GM23338 (cell line): ENCODE measurements around the gene XYLT1. TPM values are rescaled to one million over a fixed set of nuclear protein-coding genes. Genes with fewer than 3 reads are reported as not detected.
A peak's percentile ranks its signal among the peaks of the same experiment; 100 is the strongest.

ENCODE experiments used
- ATAC-seq: fragments of 200-7000 bp; cut with Tn5 transposase; 3 replicates; pipeline ENCODE4 v1.9.1; 2020
- DNase-seq: peaks from one replicate; pipeline ENCODE4 v3.0.0-alpha.2; 2015; ENCODE audit warnings: low spot score
- H2AFZ ChIP-seq: fragments of 200-600 bp; sonication (generic); 2 replicates; pipeline ENCODE4 v1.8.0; 2016; ENCODE audit warnings: antibody characterized with exemption, mild to moderate bottlenecking, moderate library complexity
- H3F3A ChIP-seq: fragments of 200-600 bp; sonication (generic); replicated peaks from 2 replicates; pipeline ENCODE4 v1.8.0; 2017; ENCODE audit warnings: antibody characterized with exemption, mixed run types, low read depth
- H3K27ac ChIP-seq: fragments of 200-600 bp; sonication (generic); 2 replicates; pipeline ENCODE4 v1.6.1; 2016; ENCODE audit warnings: low read depth
- H3K27me3 ChIP-seq: fragments of 200-600 bp; sonication (generic); 2 replicates; pipeline ENCODE4 v1.8.0; 2016; ENCODE audit warnings: mild to moderate bottlenecking, mixed run types, moderate library complexity; ENCODE audit not compliant: insufficient read depth
- H3K36me3 ChIP-seq: fragments of 200-600 bp; sonication (generic); 2 replicates; pipeline ENCODE4 v1.8.0; 2016; ENCODE audit warnings: mild to moderate bottlenecking; ENCODE audit not compliant: insufficient read depth
- H3K4me1 ChIP-seq: fragments of 200-600 bp; sonication (generic); 2 replicates; pipeline ENCODE4 v1.8.0; 2016; ENCODE audit warnings: mild to moderate bottlenecking, moderate library complexity; ENCODE audit not compliant: insufficient read depth
- H3K4me2 ChIP-seq: fragments of 200-600 bp; sonication (generic); 2 replicates; pipeline ENCODE4 v1.7.1; 2017; ENCODE audit warnings: mixed run types
- H3K4me3 ChIP-seq: fragments of 200-600 bp; sonication (generic); 2 replicates; pipeline ENCODE4 v1.6.1; 2016; ENCODE audit warnings: mixed run types
- H3K79me2 ChIP-seq: fragments of 200-600 bp; sonication (generic); replicated peaks from 2 replicates; pipeline ENCODE4 v1.8.0; 2017; ENCODE audit warnings: mild to moderate bottlenecking; ENCODE audit not compliant: insufficient read depth
- H3K9me2 ChIP-seq: fragments of 200-600 bp; sonication (generic); 2 replicates; pipeline ENCODE4 v1.8.0; 2017; ENCODE audit not compliant: insufficient read depth
- H4K20me1 ChIP-seq: fragments of 200-600 bp; sonication (generic); replicated peaks from 2 replicates; pipeline ENCODE4 v1.8.0; 2017; ENCODE audit warnings: mild to moderate bottlenecking; ENCODE audit not compliant: insufficient read depth
- H3K27ac Mint-ChIP-seq: 2 replicates; pipeline ENCODE4 v1.8.0; 2020; ENCODE audit warnings: inconsistent platforms, mild to moderate bottlenecking, moderate library complexity, mixed read lengths
- H3K27me3 Mint-ChIP-seq: 3 replicates; pipeline ENCODE4 v1.8.0; 2022; ENCODE audit warnings: low read depth, mild to moderate bottlenecking, moderate library complexity, mixed read lengths, inconsistent platforms; ENCODE audit not compliant: insufficient read depth, poor library complexity
- H3K36me3 Mint-ChIP-seq: 3 replicates; pipeline ENCODE4 v1.8.0; 2021; ENCODE audit warnings: low read depth, mild to moderate bottlenecking, inconsistent platforms, moderate library complexity, mixed read lengths
- H3K4me1 Mint-ChIP-seq: 3 replicates; pipeline ENCODE4 v1.8.0; 2020; ENCODE audit warnings: mild to moderate bottlenecking, inconsistent platforms, mixed read lengths
- H3K4me3 Mint-ChIP-seq: 3 replicates; pipeline ENCODE4 v1.8.0; 2021; ENCODE audit warnings: moderate library complexity, mild to moderate bottlenecking, inconsistent platforms, mixed read lengths
- H3K9me3 Mint-ChIP-seq: 3 replicates; pipeline ENCODE4 v1.8.0; 2020; ENCODE audit warnings: moderate library complexity, mild to moderate bottlenecking, inconsistent platforms, mixed read lengths
- CREB1 ChIP-seq: fragments of 250-450 bp; sonication (Bioruptor Pico); IDR thresholded peaks from 2 replicates; pipeline ENCODE4 v1.5.0; 2020; ENCODE audit warnings: low read depth, mild to moderate bottlenecking, moderate library complexity
- EZH2 ChIP-seq: fragments of 200-600 bp; sonication (generic); IDR thresholded peaks from one replicate; pipeline ENCODE4 v1.8.0; 2017; ENCODE audit warnings: antibody characterized with exemption, mild to moderate bottlenecking, low read depth; ENCODE audit not compliant: unreplicated experiment
- EZH2phosphoT487 ChIP-seq: fragments of 200-600 bp; sonication (generic); IDR thresholded peaks from one replicate; pipeline ENCODE4 v1.8.1; 2018; ENCODE audit warnings: antibody characterized with exemption; ENCODE audit not compliant: unreplicated experiment
- JUNB ChIP-seq: IDR thresholded peaks from one replicate; pipeline ENCODE4 v1.6.1; 2016; ENCODE audit warnings: antibody characterized with exemption; ENCODE audit not compliant: unreplicated experiment
- NANOG ChIP-seq: IDR thresholded peaks from 2 replicates; pipeline ENCODE4 v1.6.1; 2016; ENCODE audit warnings: antibody characterized with exemption, borderline replicate concordance
- POLR2AphosphoS5 ChIP-seq: IDR thresholded peaks from 2 replicates; pipeline ENCODE4 v1.6.1; 2016; ENCODE audit warnings: antibody characterized with exemption, low read depth
- STAT1 ChIP-seq: IDR thresholded peaks from one replicate; pipeline ENCODE4 v1.6.1; 2016; ENCODE audit warnings: antibody characterized with exemption; ENCODE audit not compliant: unreplicated experiment
- ZNF114 ChIP-seq: fragments of 250-450 bp; sonication (Bioruptor Pico); IDR thresholded peaks from 2 replicates; pipeline ENCODE4 v1.5.0; 2020; ENCODE audit warnings: mild to moderate bottlenecking, moderate library complexity
- ZNF331 ChIP-seq: fragments of 250-450 bp; sonication (Bioruptor Pico); IDR thresholded peaks from 2 replicates; pipeline ENCODE4 v1.5.0; 2020; ENCODE audit warnings: low read depth, mild to moderate bottlenecking, moderate library complexity
- polyA plus RNA-seq: library from polyadenylated mRNA; unstranded; fragments of >200 nt; fragmentation: Nextera tagmentation; extraction: Ambion mirVana; gene quantifications from 2 replicates; pipeline ENCODE4 v1.2.1, GENCODE V29; 2016
- total RNA-seq: library from RNA; depleted of rRNA; stranded (reverse); fragments of >200 nt; shearing (Covaris generic); gene quantifications from 2 replicates; pipeline ENCODE4 v1.2.3, GENCODE V29; 2014
- TF ChIP-seq, protein P1 (sequence below), 2 experiments: fragments of 200-600 bp in 1 of 2; sonication (generic) in 1 of 2; conservative IDR thresholded peaks; 2 replicates each; pipeline versions ENCODE4 v1.5.1 to v1.6.1; 2016 to 2017; ENCODE audit warnings: antibody characterized with exemption in 2 of 2, low read depth in 2 of 2, mild to moderate bottlenecking in 2 of 2, moderate library complexity in 1 of 2
- TF ChIP-seq, protein P2 (sequence below): IDR thresholded peaks from one replicate; pipeline ENCODE4 v1.6.1; 2018; ENCODE audit warnings: antibody characterized with exemption; ENCODE audit not compliant: unreplicated experiment
- TF ChIP-seq, protein P3 (sequence below): IDR thresholded peaks from 2 replicates; pipeline ENCODE4 v1.6.1; 2016; ENCODE audit warnings: antibody characterized with exemption
- TF ChIP-seq, protein P4 (sequence below): fragments of 250-450 bp; sonication (Bioruptor Pico); IDR thresholded peaks from 2 replicates; pipeline ENCODE4 v1.5.0; 2020; ENCODE audit warnings: mild to moderate bottlenecking, moderate library complexity

The XYLT1 gene
- total and polyA plus RNA-seq, 2 experiments from 2014 or later, result 3.5 to 24.7 TPM

DNA sequence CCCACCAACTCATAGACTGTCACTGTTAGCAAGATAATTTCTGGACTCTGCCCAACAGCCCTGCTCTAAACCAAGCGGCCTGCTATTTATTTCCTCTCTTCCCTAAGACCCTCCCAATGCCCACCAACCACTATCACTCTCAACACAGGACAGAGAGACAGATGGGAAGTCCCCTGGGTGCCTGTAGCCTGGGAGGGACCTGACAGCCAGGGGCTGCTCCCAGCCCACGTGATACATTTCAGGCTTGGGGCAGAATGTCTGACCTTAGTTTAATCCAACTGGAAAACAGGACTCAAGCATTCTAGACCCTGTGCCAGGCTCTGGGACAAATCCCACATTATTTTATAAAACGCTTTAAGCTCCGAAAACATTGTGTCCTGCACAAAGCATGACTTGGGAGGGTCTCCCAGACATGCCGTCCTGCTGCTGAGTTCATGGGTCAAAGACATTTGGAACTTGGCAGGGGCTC, 23.6 kb downstream of the XYLT1 start:
- Histone ChIP-seq H4K20me1 (no peaks in the 10 kb centered on the region; the same call in 1 of the 2 replicates), H3F3A (no peaks in the 10 kb centered on the region), H3K4me2 (0 out of 2 replicates have a peak overlapping the region, but pooled peaks have one; percentile 38), H3K27ac (0 out of 2 replicates have a peak overlapping the region, but pooled peaks have one; percentile 32), H3K27me3 (no peaks in the 10 kb centered on the region), H3K36me3 (no peaks in the 10 kb centered on the region), H3K79me2 (peaks cover 49% of the 10 kb centered on the region), H3K4me3 (no peak overlapping the region), H3K9me2 (0 out of 2 replicates have a peak, but pooled peaks cover 4% of the 10 kb centered on the region), H3K4me1 (peaks cover 12% of the 10 kb centered on the region), H2AFZ (no peak overlapping the region)
- TF ChIP-seq ZNF331 (CRISPR knock-in tag) (no peak), POLR2AphosphoS5 (no peak), EZH2 (no peak), CREB1 (CRISPR knock-in tag) (no peak), EZH2phosphoT487 (no peak), STAT1 (no peak), ZNF114 (CRISPR knock-in tag) (no peak), NANOG (no peak), JUNB (no peak)
- TF ChIP-seq, protein P1, sequence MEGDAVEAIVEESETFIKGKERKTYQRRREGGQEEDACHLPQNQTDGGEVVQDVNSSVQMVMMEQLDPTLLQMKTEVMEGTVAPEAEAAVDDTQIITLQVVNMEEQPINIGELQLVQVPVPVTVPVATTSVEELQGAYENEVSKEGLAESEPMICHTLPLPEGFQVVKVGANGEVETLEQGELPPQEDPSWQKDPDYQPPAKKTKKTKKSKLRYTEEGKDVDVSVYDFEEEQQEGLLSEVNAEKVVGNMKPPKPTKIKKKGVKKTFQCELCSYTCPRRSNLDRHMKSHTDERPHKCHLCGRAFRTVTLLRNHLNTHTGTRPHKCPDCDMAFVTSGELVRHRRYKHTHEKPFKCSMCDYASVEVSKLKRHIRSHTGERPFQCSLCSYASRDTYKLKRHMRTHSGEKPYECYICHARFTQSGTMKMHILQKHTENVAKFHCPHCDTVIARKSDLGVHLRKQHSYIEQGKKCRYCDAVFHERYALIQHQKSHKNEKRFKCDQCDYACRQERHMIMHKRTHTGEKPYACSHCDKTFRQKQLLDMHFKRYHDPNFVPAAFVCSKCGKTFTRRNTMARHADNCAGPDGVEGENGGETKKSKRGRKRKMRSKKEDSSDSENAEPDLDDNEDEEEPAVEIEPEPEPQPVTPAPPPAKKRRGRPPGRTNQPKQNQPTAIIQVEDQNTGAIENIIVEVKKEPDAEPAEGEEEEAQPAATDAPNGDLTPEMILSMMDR (conservative IDR thresholded peaks at IDR 0.05; ENCODE audit: low read depth in 2 of 2), result no peak
- TF ChIP-seq, protein P2, sequence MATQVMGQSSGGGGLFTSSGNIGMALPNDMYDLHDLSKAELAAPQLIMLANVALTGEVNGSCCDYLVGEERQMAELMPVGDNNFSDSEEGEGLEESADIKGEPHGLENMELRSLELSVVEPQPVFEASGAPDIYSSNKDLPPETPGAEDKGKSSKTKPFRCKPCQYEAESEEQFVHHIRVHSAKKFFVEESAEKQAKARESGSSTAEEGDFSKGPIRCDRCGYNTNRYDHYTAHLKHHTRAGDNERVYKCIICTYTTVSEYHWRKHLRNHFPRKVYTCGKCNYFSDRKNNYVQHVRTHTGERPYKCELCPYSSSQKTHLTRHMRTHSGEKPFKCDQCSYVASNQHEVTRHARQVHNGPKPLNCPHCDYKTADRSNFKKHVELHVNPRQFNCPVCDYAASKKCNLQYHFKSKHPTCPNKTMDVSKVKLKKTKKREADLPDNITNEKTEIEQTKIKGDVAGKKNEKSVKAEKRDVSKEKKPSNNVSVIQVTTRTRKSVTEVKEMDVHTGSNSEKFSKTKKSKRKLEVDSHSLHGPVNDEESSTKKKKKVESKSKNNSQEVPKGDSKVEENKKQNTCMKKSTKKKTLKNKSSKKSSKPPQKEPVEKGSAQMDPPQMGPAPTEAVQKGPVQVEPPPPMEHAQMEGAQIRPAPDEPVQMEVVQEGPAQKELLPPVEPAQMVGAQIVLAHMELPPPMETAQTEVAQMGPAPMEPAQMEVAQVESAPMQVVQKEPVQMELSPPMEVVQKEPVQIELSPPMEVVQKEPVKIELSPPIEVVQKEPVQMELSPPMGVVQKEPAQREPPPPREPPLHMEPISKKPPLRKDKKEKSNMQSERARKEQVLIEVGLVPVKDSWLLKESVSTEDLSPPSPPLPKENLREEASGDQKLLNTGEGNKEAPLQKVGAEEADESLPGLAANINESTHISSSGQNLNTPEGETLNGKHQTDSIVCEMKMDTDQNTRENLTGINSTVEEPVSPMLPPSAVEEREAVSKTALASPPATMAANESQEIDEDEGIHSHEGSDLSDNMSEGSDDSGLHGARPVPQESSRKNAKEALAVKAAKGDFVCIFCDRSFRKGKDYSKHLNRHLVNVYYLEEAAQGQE, result no peak
- TF ChIP-seq, protein P3, sequence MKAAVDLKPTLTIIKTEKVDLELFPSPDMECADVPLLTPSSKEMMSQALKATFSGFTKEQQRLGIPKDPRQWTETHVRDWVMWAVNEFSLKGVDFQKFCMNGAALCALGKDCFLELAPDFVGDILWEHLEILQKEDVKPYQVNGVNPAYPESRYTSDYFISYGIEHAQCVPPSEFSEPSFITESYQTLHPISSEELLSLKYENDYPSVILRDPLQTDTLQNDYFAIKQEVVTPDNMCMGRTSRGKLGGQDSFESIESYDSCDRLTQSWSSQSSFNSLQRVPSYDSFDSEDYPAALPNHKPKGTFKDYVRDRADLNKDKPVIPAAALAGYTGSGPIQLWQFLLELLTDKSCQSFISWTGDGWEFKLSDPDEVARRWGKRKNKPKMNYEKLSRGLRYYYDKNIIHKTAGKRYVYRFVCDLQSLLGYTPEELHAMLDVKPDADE, result no peak
- TF ChIP-seq, protein P4, sequence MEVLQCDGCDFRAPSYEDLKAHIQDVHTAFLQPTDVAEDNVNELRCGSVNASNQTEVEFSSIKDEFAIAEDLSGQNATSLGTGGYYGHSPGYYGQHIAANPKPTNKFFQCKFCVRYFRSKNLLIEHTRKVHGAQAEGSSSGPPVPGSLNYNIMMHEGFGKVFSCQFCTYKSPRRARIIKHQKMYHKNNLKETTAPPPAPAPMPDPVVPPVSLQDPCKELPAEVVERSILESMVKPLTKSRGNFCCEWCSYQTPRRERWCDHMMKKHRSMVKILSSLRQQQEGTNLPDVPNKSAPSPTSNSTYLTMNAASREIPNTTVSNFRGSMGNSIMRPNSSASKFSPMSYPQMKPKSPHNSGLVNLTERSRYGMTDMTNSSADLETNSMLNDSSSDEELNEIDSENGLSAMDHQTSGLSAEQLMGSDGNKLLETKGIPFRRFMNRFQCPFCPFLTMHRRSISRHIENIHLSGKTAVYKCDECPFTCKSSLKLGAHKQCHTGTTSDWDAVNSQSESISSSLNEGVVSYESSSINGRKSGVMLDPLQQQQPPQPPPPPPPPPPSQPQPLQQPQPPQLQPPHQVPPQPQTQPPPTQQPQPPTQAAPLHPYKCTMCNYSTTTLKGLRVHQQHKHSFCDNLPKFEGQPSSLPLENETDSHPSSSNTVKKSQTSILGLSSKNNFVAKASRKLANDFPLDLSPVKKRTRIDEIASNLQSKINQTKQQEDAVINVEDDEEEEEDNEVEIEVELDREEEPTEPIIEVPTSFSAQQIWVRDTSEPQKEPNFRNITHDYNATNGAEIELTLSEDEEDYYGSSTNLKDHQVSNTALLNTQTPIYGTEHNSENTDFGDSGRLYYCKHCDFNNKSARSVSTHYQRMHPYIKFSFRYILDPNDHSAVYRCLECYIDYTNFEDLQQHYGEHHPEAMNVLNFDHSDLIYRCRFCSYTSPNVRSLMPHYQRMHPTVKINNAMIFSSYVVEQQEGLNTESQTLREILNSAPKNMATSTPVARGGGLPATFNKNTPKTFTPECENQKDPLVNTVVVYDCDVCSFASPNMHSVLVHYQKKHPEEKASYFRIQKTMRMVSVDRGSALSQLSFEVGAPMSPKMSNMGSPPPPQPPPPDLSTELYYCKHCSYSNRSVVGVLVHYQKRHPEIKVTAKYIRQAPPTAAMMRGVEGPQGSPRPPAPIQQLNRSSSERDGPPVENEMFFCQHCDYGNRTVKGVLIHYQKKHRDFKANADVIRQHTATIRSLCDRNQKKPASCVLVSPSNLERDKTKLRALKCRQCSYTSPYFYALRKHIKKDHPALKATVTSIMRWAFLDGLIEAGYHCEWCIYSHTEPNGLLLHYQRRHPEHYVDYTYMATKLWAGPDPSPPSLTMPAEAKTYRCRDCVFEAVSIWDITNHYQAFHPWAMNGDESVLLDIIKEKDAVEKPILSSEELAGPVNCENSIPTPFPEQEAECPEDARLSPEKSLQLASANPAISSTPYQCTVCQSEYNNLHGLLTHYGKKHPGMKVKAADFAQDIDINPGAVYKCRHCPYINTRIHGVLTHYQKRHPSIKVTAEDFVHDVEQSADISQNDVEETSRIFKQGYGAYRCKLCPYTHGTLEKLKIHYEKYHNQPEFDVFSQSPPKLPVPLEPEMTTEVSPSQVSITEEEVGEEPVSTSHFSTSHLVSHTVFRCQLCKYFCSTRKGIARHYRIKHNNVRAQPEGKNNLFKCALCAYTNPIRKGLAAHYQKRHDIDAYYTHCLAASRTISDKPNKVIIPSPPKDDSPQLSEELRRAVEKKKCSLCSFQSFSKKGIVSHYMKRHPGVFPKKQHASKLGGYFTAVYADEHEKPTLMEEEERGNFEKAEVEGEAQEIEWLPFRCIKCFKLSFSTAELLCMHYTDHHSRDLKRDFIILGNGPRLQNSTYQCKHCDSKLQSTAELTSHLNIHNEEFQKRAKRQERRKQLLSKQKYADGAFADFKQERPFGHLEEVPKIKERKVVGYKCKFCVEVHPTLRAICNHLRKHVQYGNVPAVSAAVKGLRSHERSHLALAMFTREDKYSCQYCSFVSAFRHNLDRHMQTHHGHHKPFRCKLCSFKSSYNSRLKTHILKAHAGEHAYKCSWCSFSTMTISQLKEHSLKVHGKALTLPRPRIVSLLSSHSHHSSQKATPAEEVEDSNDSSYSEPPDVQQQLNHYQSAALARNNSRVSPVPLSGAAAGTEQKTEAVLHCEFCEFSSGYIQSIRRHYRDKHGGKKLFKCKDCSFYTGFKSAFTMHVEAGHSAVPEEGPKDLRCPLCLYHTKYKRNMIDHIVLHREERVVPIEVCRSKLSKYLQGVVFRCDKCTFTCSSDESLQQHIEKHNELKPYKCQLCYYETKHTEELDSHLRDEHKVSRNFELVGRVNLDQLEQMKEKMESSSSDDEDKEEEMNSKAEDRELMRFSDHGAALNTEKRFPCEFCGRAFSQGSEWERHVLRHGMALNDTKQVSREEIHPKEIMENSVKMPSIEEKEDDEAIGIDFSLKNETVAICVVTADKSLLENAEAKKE (CRISPR knock-in tag), result no peak
- H3K36me3 Mint-ChIP-seq, result peaks cover 16% of the 10 kb centered on the region; the same call in 2 of the 3 replicates
- peaks cover 22% of the 10 kb centered on the region; the same call in 2 of the 3 replicates for H3K4me1 Mint-ChIP-seq
- no peaks in the 10 kb centered on the region for H3K27me3 Mint-ChIP-seq
- no peaks in the 10 kb centered on the region for H3K9me3 Mint-ChIP-seq
- no peak overlapping the region for H3K27ac Mint-ChIP-seq
- H3K4me3 Mint-ChIP-seq, result no peak overlapping the region
- ATAC-seq (no peak), DNase-seq (no peak)
